Panc1 (cell line): ENCODE data around the gene MAP2K5. TPM values are rescaled to one million over a fixed set of nuclear protein-coding genes. Genes with fewer than 3 reads are reported as not detected.

Source experiments
- ATAC-seq: fragments of 200-7000 bp; cut with Tn5 transposase; 2 replicates; pipeline ENCODE4 v1.9.1; 2020; ENCODE audit warnings: mild to moderate bottlenecking, moderate library complexity
- BruUV-seq: library from RNA; stranded (reverse); fragments of 400-500 nt; replicated peaks from 2 replicates; lab custom pipeline; 2021; lab: Mats Ljungman, UMichigan
- CTCF ChIA-PET: fragments of 300-600 bp; sonication (Branson Sonifier 250); formaldehyde crosslinking; loops from one replicate; lab custom pipeline; 2022; ENCODE audit warnings: antibody characterized with exemption; lab: Charles Lee
- POLR2A ChIA-PET: fragments of 300-600 bp; sonication (Branson Sonifier 250); formaldehyde crosslinking; loops from one replicate; lab custom pipeline; 2022; ENCODE audit warnings: antibody characterized with exemption; lab: Charles Lee
- DNase-seq: peaks from one replicate; pipeline ENCODE4 v3.0.0-alpha.2; 2010; ENCODE audit warnings: low read depth, low spot score
- H3K27ac ChIP-seq: 2 replicates; pipeline ENCODE4 v1.5.1; 2011; ENCODE audit warnings: mild to moderate bottlenecking, low read length, inconsistent platforms
- H3K27me3 ChIP-seq: fragments of 200-500 bp; sonication (Bioruptor generic); 2 replicates; pipeline ENCODE4 v1.6.0; 2014; ENCODE audit warnings: low read length, inconsistent platforms; ENCODE audit not compliant: control insufficient read depth, insufficient read depth
- H3K36me3 ChIP-seq: fragments of 200-500 bp; sonication (Bioruptor generic); 2 replicates; pipeline ENCODE4 v1.5.1; 2014; ENCODE audit warnings: inconsistent platforms, mild to moderate bottlenecking, low read length, moderate library complexity; ENCODE audit not compliant: control insufficient read depth, insufficient read depth
- H3K4me1 ChIP-seq: 2 replicates; pipeline ENCODE4 v1.5.1; 2011; ENCODE audit warnings: inconsistent platforms, mild to moderate bottlenecking, low read length, moderate library complexity; ENCODE audit not compliant: control insufficient read depth, insufficient read depth
- H3K4me3 ChIP-seq, 2 experiments: 2 replicates each; pipeline ENCODE4 v1.5.1; 2011 to 2012; ENCODE audit warnings: low read depth in 2 of 2, low read length in 2 of 2, mild to moderate bottlenecking in 2 of 2, inconsistent platforms in 1 of 2, moderate library complexity in 1 of 2
- H3K9me3 ChIP-seq: fragments of 200-500 bp; sonication (Bioruptor generic); 2 replicates; pipeline ENCODE4 v1.5.1; 2014; ENCODE audit warnings: low read depth, mild to moderate bottlenecking, inconsistent platforms, low read length, moderate library complexity; ENCODE audit not compliant: control insufficient read depth, insufficient read depth
- CTCF ChIP-seq: fragments of 450-650 bp; IDR thresholded peaks from 2 replicates; pipeline ENCODE4 v1.5.1; 2017; ENCODE audit warnings: mild to moderate bottlenecking
- POLR2AphosphoS5 ChIP-seq: IDR thresholded peaks from 2 replicates; pipeline ENCODE4 v1.6.1; 2012; ENCODE audit warnings: mild to moderate bottlenecking, low read depth, low read length, moderate library complexity
- SIN3A ChIP-seq: IDR thresholded peaks from 2 replicates; pipeline ENCODE4 v1.6.1; 2012; ENCODE audit warnings: low read depth, mild to moderate bottlenecking, low read length, moderate library complexity, borderline replicate concordance; ENCODE audit not compliant: insufficient read depth
- TCF7L2 ChIP-seq: IDR thresholded peaks from 2 replicates; pipeline ENCODE4 v1.6.1; 2011; ENCODE audit warnings: mild to moderate bottlenecking, low read depth, low read length, inconsistent platforms
- in situ Hi-C: cut with HindIII; loops from 2 replicates; pipeline ENCODE4 v1.10.0; 2016; ENCODE audit warnings: low sequenced_read_pairs, low pct_unique_long_range_greater_than_20kb
- intact Hi-C: fragments of 100-400 bp; cut with micrococcal nuclease; formaldehyde crosslinking; loops from one replicate; pipeline ENCODE4 v1.10.0; 2022; ENCODE audit not compliant: unreplicated experiment
- total RNA-seq: library from RNA; stranded (reverse); gene quantifications from one replicate; pipeline ENCODE4 v1.2.1, GENCODE V29; 2021; ENCODE audit not compliant: unreplicated experiment
- TF ChIP-seq, protein P1 (sequence below), 2 experiments: IDR thresholded peaks; 2 replicates each; pipeline ENCODE4 v1.6.1; 2011 to 2012; ENCODE audit warnings: low read depth in 2 of 2, control low read depth in 1 of 2, low read length in 1 of 2, mild to moderate bottlenecking in 1 of 2, moderate library complexity in 1 of 2; ENCODE audit not compliant: insufficient read depth in 1 of 2

The MAP2K5 gene
- total RNA-seq, 1 experiment from 2014 or later = 18.3 TPM

- DNase-seq = no peak
- no peak overlapping the region for H3K4me3 ChIP-seq
- H3K4me1 ChIP-seq = no peaks in the 10 kb centered on the region
- BruUV-seq = no TSS peak
- ATAC-seq = no peak
- TF ChIP-seq, protein P1, sequence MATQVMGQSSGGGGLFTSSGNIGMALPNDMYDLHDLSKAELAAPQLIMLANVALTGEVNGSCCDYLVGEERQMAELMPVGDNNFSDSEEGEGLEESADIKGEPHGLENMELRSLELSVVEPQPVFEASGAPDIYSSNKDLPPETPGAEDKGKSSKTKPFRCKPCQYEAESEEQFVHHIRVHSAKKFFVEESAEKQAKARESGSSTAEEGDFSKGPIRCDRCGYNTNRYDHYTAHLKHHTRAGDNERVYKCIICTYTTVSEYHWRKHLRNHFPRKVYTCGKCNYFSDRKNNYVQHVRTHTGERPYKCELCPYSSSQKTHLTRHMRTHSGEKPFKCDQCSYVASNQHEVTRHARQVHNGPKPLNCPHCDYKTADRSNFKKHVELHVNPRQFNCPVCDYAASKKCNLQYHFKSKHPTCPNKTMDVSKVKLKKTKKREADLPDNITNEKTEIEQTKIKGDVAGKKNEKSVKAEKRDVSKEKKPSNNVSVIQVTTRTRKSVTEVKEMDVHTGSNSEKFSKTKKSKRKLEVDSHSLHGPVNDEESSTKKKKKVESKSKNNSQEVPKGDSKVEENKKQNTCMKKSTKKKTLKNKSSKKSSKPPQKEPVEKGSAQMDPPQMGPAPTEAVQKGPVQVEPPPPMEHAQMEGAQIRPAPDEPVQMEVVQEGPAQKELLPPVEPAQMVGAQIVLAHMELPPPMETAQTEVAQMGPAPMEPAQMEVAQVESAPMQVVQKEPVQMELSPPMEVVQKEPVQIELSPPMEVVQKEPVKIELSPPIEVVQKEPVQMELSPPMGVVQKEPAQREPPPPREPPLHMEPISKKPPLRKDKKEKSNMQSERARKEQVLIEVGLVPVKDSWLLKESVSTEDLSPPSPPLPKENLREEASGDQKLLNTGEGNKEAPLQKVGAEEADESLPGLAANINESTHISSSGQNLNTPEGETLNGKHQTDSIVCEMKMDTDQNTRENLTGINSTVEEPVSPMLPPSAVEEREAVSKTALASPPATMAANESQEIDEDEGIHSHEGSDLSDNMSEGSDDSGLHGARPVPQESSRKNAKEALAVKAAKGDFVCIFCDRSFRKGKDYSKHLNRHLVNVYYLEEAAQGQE (IDR thresholded peaks at IDR 0.05; ENCODE audit: insufficient read depth in 1 of 2, low read depth in 2 of 2, low read length in 1 of 2) = no peak
- TF ChIP-seq TCF7L2 = no peak
- TF ChIP-seq SIN3A = no peak
- no peak for TF ChIP-seq CTCF
- no peak for TF ChIP-seq POLR2AphosphoS5
- H3K9me3 ChIP-seq = no peaks in the 10 kb centered on the region
- H3K36me3 ChIP-seq = no peaks in the 10 kb centered on the region
- intact Hi-C loops (no loop called here), in situ Hi-C loops (no loop called here)
- ChIA-PET POLR2A (interaction anchor here (0.7 kb wide), 1 partner anchor 62 kb away, joined by 6 read pairs; no protein-coding TSS in a partner anchor), CTCF (no interaction called here)
- H3K27ac ChIP-seq = no peak overlapping the region
- no peaks in the 10 kb centered on the region for H3K27me3 ChIP-seq
These were observed 246.5 kb downstream of the MAP2K5 start for GRCh38 chr15:67788986-67789385.

DNA sequence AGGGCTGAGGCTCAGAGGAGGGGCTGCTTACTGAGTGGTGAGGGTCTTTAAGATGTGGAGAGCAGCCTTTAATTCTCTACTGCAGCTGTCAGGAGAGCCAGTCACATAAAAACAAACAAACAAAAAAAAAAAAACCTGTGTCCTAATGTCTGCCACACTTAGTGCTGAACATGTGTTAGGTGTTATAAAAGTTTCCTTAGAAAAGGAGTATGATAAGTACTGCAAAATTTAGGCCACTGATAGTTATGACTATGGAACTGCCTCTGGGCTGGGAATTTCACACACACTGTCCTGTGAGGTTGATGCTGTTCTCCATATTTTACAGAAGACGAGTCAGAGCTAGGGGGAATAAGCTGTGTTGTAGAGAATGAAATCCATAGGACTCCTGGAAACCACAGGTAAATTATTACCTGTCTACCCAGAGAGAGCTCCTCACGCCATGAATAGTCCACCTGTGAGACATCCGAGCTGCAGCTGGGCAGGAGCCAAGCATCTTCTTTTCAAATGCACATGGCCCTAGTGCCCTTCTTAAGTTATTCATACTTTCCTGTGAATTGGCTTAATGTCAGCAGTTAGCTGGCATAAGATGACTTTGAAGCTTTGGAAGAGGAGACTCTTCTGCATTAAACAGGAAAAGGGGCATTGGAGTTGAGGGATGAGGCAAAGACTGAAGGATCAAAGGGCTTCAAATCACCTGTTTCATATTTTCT is 248.3 kb downstream of the MAP2K5 start:
- no peak overlapping the region for H3K4me3 ChIP-seq
- ChIA-PET CTCF (no interaction called here), POLR2A (no interaction called here)
- H3K36me3 ChIP-seq = no peaks in the 10 kb centered on the region
- in situ Hi-C loops (no loop called here), intact Hi-C loops (no loop called here)
- DNase-seq (no peak), ATAC-seq (no peak)
- no peaks in the 10 kb centered on the region for H3K4me1 ChIP-seq
- TF ChIP-seq, protein P1 (IDR thresholded peaks at IDR 0.05; ENCODE audit: insufficient read depth in 1 of 2, low read depth in 2 of 2, low read length in 1 of 2) = no peak
- no peak for TF ChIP-seq CTCF
- TF ChIP-seq TCF7L2 = no peak
- TF ChIP-seq SIN3A = no peak
- TF ChIP-seq POLR2AphosphoS5 = no peak
- H3K27ac ChIP-seq = no peak overlapping the region
- no peaks in the 10 kb centered on the region for H3K27me3 ChIP-seq
- BruUV-seq = no TSS peak
- H3K9me3 ChIP-seq = peaks cover 10% of the 10 kb centered on the region; the same call in 1 of the 2 replicates
